Embryonic facial prominence (tissue), 1 donor: ENCODE data around the gene LRRC71.

Experiments used
- DNase-seq: peaks from one replicate; pipeline ENCODE4 v3.0.0-alpha.2; 2016; ENCODE audit errors: extremely low spot score

LRRC71 gene

DNA sequence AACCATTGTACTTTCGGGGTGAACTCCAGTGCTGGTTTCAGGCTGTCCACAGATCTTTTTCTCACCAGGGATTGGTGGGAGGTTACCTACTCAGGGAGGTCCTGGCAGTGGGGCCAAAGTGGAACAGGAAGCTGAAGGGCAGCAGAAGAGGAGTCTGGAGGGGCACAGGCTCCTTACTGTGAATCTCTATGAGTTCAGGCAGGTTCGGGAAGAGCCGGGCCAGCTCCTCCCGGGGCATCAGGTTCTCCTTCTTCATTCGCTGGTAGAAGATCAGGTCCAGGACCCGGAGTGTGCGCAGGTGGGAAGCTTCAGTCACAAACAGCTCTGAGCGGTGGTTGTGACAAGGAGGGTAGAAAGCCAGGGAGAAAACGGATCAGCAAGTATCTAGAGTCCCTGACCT, 26.7 kb downstream of the LRRC71 start:
- no peak for DNase-seq

DNA sequence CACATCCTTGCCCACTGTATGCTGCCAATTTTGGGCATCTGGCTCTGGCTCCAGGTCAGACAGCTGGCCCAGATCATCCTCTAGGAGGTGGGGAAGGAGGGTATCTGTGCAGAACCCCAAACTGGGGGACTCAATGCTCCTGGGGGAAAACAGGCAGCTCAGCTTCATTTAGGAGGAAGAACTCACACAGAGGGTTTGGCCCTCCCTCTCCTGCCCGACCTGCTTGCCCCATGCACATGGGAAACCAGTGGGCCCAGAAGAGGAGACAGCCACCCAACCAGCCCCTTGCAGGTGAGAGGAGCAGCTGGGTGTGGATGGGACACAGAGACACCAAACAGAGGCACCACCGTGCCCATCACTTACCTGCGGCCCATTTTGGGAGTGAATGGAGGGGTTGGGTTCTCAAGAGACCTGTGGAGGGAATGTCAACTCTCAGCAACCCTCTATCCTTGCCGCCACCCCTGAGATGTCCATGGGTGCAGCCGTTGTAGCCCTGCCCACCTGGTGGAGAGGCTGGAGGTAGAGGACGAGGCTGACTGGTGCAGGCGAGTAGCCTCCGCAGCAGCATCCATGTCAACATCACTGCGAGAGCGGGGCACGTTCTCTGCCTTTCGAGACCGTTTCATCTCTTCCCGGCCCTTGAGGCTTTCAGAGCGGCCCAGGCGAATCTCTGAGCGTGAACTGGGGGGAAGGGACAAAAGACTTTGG, 27.5 kb downstream of the LRRC71 start:
- DNase-seq: no peak

DNA sequence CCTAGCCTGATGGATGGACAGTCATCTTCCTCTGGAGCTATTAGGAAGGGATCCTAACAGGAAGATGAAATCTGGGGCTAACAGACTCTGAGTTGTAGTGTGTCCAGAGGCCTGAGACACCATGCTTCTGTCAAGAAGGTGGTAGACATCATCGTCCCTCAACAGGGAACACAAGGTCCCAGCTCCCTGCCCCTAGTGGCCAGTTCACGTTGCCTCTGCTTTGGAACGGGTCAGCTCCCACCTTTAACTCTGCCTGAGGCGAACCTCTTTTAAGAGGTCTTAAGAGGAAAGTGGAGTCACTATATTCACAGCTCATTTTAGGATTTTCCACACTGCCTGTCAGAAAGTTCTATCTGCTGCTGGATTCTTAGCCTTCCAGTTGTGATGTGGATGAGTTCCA, 28.3 kb downstream of the LRRC71 start:
- no peak for DNase-seq

DNA sequence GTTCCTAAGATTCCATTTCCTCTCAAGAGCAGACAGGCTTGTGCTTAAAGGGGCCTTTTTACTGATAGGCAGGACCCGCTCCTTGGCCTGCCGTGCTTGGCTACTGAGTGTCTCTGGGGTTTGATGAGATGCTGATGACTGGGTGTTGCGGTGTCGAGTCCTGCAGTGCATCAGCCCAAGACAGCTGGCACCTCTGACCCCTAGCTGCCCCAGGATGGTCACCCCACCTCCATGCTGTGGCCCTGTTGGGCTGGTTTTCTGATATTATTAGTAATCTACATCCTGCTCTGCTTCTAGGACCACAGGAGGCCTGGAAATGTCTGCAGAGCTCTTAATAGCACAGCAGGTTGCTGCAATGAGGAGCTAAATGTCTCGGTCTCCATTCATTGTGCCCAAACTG, 28.7 kb downstream of the LRRC71 start:
- no peak for DNase-seq

DNA sequence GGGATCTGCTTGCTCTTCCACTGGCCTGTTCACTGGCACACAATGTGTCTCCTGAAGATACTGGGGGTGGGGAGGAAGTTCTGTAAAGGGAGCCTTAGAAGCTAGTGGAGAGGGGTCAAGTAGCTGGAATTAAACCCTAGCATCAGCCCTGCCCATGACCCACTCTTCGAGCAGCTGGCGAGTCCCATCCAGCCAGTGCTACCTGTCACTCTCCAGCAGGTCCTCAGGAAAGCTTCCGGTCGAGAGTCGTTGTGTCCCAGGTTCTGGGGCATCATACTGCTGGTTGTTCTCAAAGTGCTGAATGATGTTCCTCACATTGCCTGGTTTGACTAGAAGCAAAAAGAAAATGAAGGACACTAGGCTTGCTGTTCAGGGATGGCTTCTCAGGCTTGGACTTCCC, 30.9 kb downstream of the LRRC71 start:
- DNase-seq: no peak

DNA sequence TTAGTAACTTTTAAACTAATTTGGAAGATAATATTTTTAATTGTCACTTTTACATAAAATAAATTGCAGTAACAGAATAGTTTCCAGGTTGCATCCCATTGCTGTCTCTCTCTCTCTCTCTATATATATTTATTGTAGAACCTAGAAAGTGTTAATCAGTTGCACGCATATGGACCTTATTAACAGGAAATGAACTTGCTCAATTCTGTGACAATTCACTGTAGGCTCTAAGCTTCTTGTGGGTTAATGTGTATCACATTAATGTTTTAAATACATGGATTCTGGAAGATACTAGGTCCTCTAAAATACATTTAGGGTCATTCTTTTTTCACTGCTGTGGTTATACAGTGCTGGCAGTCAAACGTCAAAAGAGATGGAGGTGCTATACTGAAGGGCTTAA, 33.1 kb downstream of the LRRC71 start:
- DNase-seq: no peak

DNA sequence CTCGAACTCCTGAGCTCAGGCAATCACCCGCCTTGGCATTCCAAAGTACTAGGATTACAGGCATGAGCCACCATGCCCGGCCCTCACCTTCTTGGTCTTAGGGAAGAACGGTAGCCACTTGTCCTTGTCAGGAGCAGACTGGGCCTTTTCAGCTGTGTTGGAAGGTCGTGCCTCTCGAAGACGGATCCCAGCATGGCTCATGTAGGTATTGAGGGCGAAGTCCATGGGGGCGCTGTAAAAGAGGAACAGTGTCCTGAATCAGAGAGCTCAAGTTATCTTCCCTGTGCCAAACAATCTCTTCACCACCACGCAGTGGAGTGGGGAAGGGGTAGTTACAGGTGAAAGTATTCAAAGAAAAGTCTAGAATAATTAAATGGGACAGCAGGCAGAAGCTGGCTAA, 35.9 kb downstream of the LRRC71 start:
- no peak for DNase-seq

DNA sequence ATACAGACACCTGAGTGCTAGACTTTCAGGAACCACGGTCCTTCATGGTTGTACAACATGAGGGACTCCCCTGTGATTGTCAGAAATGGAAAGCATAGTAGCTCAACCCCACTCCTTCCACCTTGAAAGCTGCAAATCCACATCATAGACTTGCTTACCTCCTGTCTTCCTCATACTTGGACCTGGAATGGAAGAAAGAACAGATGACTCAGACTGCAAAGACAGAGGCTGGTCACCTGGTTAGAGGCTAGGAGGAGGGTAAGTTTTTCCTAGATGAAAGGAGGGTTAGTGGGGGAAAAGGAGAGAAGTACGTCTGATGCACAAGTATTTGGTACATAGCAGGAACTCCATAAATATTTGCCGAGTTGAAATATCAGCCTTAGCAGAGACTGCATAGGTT, 37.2 kb downstream of the LRRC71 start:
- DNase-seq: no peak

DNA sequence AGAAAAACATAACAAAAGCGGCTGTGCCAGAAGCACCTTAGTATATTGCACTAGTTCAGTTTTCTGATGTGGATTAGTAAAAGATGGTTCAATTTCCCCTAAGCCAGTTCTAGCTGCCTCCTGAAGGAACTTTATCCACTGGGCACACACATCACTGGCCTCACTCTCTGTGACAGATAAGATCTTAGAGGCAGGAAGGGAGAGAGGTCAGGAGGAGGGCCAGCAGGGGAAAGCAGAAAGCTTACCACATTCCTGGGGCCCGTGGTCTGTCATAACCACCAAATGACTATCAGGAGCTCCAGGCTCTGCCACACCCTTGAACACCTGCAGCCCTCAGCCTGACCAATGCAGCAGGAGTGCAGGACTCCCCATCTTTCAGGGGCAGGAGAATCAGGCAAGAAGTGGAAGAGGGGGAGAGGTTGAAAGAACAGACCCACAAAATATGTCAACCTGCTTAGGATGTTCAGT, 37.8 kb downstream of the LRRC71 start:
- no peak for DNase-seq

DNA sequence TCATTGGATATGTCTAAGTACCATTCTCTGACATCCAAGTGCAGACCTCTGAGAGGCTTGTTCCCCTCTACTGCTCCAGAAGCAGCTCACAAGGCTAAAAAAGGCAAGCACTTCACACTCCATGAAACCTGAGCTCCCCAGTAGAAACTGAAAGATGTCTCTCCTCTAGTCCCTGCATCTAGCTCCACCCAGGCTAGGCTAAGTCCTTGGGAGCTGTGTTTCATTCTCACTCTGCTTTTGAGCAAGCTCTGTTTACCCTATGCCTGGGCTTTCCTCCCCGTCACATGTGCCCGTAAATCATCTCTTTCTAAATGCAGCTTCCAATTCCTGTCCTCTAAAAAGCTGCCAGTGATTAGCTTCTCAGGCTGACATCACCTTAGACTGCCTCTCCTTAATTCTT, 39.0 kb downstream of the LRRC71 start:
- DNase-seq: no peak

DNA sequence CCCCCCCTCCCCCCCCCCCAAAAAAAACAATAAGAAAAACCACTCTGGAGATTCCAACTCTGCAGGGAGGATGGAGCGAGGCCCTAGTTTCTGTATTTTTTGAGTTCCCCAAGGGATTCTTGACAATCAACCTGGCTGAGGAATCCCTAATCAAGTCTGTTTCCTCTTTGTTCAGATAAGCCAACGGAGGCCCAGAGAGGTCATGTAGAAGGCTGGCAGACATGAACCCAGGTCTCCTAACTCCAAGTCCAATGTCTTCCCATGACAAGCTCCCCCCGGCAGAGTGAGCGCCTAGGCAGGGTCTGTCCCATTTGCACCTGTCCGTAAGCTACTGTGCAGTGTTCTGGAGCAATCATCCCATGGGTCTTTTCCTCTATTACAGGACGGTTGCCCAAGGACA, 39.5 kb downstream of the LRRC71 start:
- DNase-seq: no peak

DNA sequence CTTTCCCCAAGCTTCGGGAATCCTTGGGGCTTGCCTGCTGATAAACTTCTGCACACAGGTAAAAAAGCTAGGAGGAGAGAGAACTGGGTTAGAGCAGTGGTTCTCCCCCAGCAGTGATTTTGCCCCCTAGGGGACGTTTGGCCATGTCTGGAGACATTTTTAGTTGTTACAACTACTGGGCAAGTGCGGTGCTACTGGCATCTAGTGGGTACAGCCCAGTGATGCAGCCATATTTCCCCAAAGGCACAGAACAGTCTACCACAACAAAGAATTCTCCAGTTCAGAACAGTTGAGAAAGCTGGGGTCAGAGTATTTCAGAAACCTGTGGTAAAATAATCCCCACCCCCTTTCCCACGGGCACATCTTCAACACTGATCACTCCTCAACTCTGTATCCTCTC, 41.3 kb downstream of the LRRC71 start:
- no peak for DNase-seq

DNA sequence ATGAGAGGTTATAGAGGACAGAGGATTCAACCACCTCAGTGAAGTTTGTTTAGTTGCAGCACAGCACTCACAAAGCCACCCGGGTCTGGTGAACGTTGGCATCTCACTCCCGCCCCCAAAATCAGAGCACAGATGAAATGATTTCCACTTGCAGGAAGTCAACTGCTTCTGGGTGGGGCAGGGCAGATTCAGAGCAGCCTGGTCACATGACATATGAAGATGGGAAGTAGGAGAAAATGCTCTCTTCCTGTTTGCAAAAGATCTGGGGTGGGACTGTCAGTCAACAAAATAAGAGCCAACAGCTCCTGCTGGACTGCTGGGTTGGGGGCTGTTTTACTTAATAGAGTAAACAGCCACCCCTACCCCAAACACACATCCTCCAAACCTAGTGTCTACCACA, 43.2 kb downstream of the LRRC71 start:
- DNase-seq: no peak

DNA sequence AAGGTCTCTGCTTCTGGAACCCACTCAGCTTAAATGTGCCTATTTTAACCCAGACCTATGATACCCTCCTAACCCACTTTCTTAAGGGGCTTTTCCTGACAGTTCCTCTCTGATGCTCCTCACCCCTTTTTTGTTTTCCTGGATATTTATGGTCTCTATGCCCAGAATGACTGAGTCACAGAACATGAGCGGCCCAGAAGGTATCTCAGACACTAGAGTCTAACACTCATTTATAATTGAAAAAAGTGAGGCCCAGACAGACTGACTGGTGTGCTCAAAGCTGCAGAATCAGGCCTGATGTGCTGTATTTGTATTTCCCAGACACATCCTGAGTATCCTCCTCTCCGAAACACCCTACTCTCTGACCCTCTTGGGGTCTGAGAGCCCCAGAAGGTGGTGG, 44.0 kb downstream of the LRRC71 start:
- no peak for DNase-seq

DNA sequence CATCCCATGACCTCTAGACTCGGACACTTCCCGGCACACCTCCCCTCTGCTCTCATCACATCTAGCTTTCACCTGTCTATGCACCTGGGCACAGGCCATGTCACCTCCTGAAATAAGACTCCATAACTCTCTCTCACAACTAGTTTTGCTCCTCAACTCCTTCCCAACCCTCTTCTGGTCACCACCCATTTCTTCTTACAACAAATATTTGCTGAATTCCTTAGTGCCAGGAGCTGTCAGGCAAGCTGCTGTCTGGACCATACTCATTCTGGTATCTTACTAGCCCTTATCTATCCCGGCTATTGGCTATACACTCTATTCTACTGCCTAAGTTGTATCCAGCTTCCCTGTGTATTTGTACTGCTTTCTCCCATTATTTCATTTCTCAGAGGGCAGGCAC, 49.1 kb downstream of the LRRC71 start:
- DNase-seq: no peak

DNA sequence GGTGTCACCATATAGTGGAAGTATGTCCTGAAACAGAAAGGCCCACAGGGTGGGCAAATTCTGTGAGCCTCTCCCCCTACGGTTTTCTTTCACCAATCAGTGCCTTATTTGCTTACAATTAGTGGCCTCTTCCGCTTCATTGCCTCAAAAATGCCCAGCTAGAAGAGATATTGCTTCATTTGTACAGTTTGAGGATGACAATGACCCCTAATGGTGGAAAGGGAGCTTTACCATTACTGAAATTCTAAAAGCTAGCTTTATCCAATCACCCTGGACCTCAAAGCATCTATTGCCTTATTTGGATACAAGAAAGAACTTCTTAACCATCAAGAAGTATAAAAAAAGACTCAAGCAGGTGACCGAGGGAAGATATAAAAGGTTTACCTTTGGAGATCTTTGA, 49.6 kb downstream of the LRRC71 start:
- no peak for DNase-seq

DNA sequence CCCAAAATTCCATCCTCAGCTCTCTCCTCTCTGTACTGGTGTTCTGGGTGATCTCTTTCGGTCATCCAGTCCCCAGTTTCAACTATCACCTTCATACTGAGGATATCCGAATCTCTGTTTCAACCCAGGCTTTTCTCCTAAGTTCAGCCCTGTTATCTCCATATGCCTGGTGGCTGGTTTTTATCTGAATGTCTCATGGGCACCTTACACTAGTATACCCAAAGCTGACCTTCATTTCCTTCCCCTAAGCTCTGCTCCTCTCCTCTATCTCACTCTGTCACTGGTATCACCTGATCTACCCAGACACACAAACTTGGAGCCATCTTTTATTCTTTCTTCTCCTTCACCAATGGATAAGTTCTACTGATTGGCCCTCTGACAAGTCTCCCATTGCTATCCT, 53.0 kb downstream of the LRRC71 start:
- DNase-seq: no peak

DNA sequence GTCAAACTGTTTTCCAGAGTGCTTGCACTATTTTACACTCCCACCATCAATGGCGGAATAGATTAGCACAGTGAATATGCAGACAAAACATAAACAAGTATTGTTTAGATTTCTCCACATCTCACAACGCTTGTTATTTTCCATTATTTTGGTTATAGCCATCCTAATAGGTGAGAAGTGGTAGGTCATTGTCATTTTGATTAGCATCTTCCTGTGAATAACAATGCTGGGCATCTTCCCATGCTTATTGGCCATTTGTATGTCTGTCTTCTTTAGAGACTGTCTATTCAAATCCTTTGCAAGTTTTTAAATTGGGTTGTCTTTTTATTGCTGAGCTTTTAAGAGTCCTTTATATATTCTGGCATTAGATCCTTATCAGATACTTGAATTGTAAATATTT, 54.7 kb downstream of the LRRC71 start:
- DNase-seq: no peak

DNA sequence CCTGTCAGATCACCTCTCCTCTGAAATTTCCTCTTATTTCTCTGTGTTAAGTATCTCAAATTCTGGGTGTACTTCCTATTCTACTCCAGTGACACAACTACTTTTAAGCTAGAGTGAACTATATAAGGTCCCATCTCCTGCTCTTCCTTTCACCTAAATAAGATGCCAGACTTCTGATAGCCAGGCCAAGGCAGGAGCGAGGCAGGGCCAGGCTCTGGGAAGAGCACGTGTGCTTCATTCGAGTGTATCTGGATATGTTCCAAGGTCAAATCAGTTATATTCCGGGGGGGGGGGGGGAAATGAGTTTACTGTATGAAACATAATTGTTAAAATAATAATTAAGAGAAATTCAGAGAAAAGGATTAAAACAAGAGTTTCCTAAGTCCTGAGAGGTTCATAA, 60.1 kb downstream of the LRRC71 start:
- no peak for DNase-seq
